Hepatocyte (in vitro differentiated cells): ENCODE results near the gene VWCE. TPM values are rescaled to one million over a fixed set of nuclear protein-coding genes. Genes with fewer than 3 reads are reported as not detected.

ENCODE experiments used
- DNase-seq: peaks from one replicate; pipeline ENCODE4 v3.0.0-alpha.2; 2016; ENCODE audit warnings: low spot score
- H2AFZ ChIP-seq: fragments of 200-600 bp; sonication (generic); 2 replicates; pipeline ENCODE4 v1.6.0; 2016; ENCODE audit warnings: antibody characterized with exemption, mild to moderate bottlenecking
- H3K27ac ChIP-seq: fragments of 200-600 bp; sonication (generic); 2 replicates; pipeline ENCODE4 v1.5.1; 2016; ENCODE audit warnings: mild to moderate bottlenecking
- H3K27me3 ChIP-seq: fragments of 200-600 bp; sonication (generic); 2 replicates; pipeline ENCODE4 v1.6.1; 2016
- H3K36me3 ChIP-seq: fragments of 200-600 bp; sonication (generic); replicated peaks from 2 replicates; pipeline ENCODE4 v1.5.1; 2016; ENCODE audit warnings: low read depth; ENCODE audit not compliant: insufficient read depth
- H3K4me1 ChIP-seq: fragments of 200-600 bp; sonication (generic); 2 replicates; pipeline ENCODE4 v1.5.1; 2016; ENCODE audit warnings: mild to moderate bottlenecking, moderate library complexity; ENCODE audit not compliant: insufficient read depth
- H3K4me2 ChIP-seq: fragments of 200-600 bp; sonication (generic); 2 replicates; pipeline ENCODE4 v1.6.0; 2016
- H3K4me3 ChIP-seq: fragments of 200-600 bp; sonication (generic); 2 replicates; pipeline ENCODE4 v1.5.1; 2016; ENCODE audit warnings: mild to moderate bottlenecking
- H3K79me2 ChIP-seq: fragments of 200-600 bp; sonication (generic); 2 replicates; pipeline ENCODE4 v1.6.0; 2017; ENCODE audit warnings: mild to moderate bottlenecking
- H3K9me2 ChIP-seq: fragments of 200-600 bp; sonication (generic); replicated peaks from 2 replicates; pipeline ENCODE4 v1.6.0; 2017; ENCODE audit warnings: mild to moderate bottlenecking; ENCODE audit not compliant: insufficient read depth
- H3K9me3 ChIP-seq: fragments of 200-600 bp; sonication (generic); 2 replicates; pipeline ENCODE4 v1.5.1; 2016; ENCODE audit warnings: low read depth, mild to moderate bottlenecking
- H4K20me1 ChIP-seq: fragments of 200-600 bp; sonication (generic); 2 replicates; pipeline ENCODE4 v1.6.0; 2016; ENCODE audit warnings: mild to moderate bottlenecking; ENCODE audit not compliant: insufficient read depth, poor library complexity, severe bottlenecking
- CTCF ChIP-seq: fragments of 200-600 bp; sonication (generic); IDR thresholded peaks from 2 replicates; pipeline ENCODE4 v1.5.1; 2016; ENCODE audit warnings: antibody characterized with exemption, mild to moderate bottlenecking; ENCODE audit not compliant: poor library complexity
- EZH2 ChIP-seq: fragments of 200-600 bp; sonication (generic); IDR thresholded peaks from 2 replicates; pipeline ENCODE4 v1.6.1; 2016; ENCODE audit warnings: antibody characterized with exemption, mild to moderate bottlenecking, borderline replicate concordance
- EZH2phosphoT487 ChIP-seq: fragments of 200-600 bp; sonication (generic); IDR thresholded peaks from one replicate; pipeline ENCODE4 v1.6.1; 2018; ENCODE audit warnings: antibody characterized with exemption, mild to moderate bottlenecking, low read depth, moderate library complexity; ENCODE audit not compliant: unreplicated experiment, severe bottlenecking
- WGBS: methylation state at CpG from one replicate; pipeline ENCODE4 v1.1.6; 2016; ENCODE audit warnings: low lambda C conversion rate; ENCODE audit errors: missing lambda C conversion rate; 5-methylcytosine and 5-hydroxymethylcytosine counted together
- polyA plus RNA-seq: library from polyadenylated mRNA; unstranded; fragments of >200 nt; fragmentation: Nextera tagmentation; extraction: Ambion mirVana; gene quantifications from 2 replicates; pipeline ENCODE4 v1.2.1, GENCODE V29; 2016
- total RNA-seq: library from RNA; depleted of rRNA; stranded (reverse); fragments of >200 nt; gene quantifications from 2 replicates; pipeline ENCODE4 v1.2.3, GENCODE V29; 2014

The VWCE gene
- total and polyA plus RNA-seq, 2 experiments from 2014 or later, result 6.7 to 13.4 TPM

DNA sequence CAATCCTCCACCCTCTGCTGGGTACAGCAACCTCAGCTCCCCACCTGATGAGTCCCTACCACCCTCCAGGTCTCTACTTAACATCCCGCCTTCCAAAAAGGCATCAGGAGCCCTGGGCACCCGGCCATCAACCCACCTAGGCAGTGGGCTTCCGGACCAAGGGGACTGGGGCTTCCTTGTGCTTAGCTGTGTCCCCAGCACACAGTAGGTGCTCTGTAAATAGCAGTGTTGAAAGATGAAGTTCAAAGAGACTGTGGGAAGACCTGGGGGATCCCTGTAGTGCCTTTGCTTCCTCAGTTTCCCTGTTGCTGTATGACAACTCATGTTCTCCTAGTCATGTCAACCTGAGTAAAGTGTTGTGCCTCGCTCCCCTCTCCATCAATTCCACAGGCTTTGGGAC, 21.0 kb downstream of the VWCE start:
- no peaks in the 10 kb centered on the region for H3K36me3 ChIP-seq
- 95% methylated on average over 4 of the region's 4 CpGs for WGBS
- TF ChIP-seq CTCF, result no peak
- no peak for TF ChIP-seq EZH2
- TF ChIP-seq EZH2phosphoT487, result no peak

GRCh38 chr11:61273178-61274078, 21.7 kb downstream of the VWCE start:
- no peaks in the 10 kb centered on the region for H3K9me3 ChIP-seq
- no peaks in the 10 kb centered on the region for H4K20me1 ChIP-seq
- H3K27me3 ChIP-seq, result no peaks in the 10 kb centered on the region
- no peak for TF ChIP-seq EZH2
- no peak for TF ChIP-seq EZH2phosphoT487
- TF ChIP-seq CTCF, result no peak
- WGBS, result 93% methylated on average over 16 of the region's 16 CpGs
- H3K36me3 ChIP-seq, result no peaks in the 10 kb centered on the region
- no peaks in the 10 kb centered on the region for H3K9me2 ChIP-seq
- H3K79me2 ChIP-seq, result no peaks in the 10 kb centered on the region
- no peak overlapping the region for H3K4me3 ChIP-seq
- H3K4me2 ChIP-seq, result no peak overlapping the region
- H3K4me1 ChIP-seq, result no peaks in the 10 kb centered on the region
- H3K27ac ChIP-seq, result no peak overlapping the region
- no peak for DNase-seq
- H2AFZ ChIP-seq, result no peak overlapping the region

More for the DNA sequence above, 21.0 kb downstream of the VWCE start:
- no peak overlapping the region for H2AFZ ChIP-seq
- H3K79me2 ChIP-seq, result no peaks in the 10 kb centered on the region
- no peak overlapping the region for H3K4me2 ChIP-seq
- H3K4me1 ChIP-seq, result no peaks in the 10 kb centered on the region
- no peaks in the 10 kb centered on the region for H4K20me1 ChIP-seq
- no peaks in the 10 kb centered on the region for H3K9me2 ChIP-seq
- no peaks in the 10 kb centered on the region for H3K27me3 ChIP-seq
- no peak for DNase-seq
- H3K9me3 ChIP-seq, result no peaks in the 10 kb centered on the region
- no peak overlapping the region for H3K27ac ChIP-seq
- no peak overlapping the region for H3K4me3 ChIP-seq

GRCh38 chr11:61272731-61273130, 22.4 kb downstream of the VWCE start:
- DNase-seq, result no peak
- Histone ChIP-seq H3K9me3 (no peaks in the 10 kb centered on the region), H3K9me2 (no peaks in the 10 kb centered on the region), H3K27ac (no peak overlapping the region), H3K4me3 (no peak overlapping the region), H3K36me3 (no peaks in the 10 kb centered on the region), H3K4me1 (no peaks in the 10 kb centered on the region), H3K4me2 (no peak overlapping the region), H4K20me1 (no peaks in the 10 kb centered on the region), H2AFZ (no peak overlapping the region), H3K79me2 (no peaks in the 10 kb centered on the region), H3K27me3 (no peaks in the 10 kb centered on the region)
- WGBS, result 97% methylated on average over 3 of the region's 3 CpGs
- TF ChIP-seq CTCF, result no peak
- no peak for TF ChIP-seq EZH2
- TF ChIP-seq EZH2phosphoT487, result no peak
